HepG2 (cell line): ENCODE measurements around the gene WNT4. TPM values are rescaled to one million over a fixed set of nuclear protein-coding genes. Genes with fewer than 3 reads are reported as not detected.

Source experiments
- ATAC-seq: fragments of 200-7000 bp; cut with Tn5 transposase; 3 replicates; pipeline ENCODE4 v1.9.1; 2020; ENCODE audit warnings: mild to moderate bottlenecking, moderate library complexity
- BruUV-seq: library from RNA; stranded (reverse); fragments of 400-500 nt; replicated peaks from 2 replicates; lab custom pipeline; 2021; lab: Mats Ljungman, UMichigan
- CTCF ChIA-PET: fragments of 300-600 bp; formaldehyde crosslinking; extraction: SDS; loops from one replicate; lab custom pipeline; 2021; ENCODE audit warnings: low total read pairs, inconsistent platforms, low intra/inter-chr PET ratio; lab: Yijun Ruan, JAX
- POLR2A ChIA-PET: fragments of 350-600 bp; sonication (Branson Sonifier 250); formaldehyde crosslinking; loops from one replicate; lab custom pipeline; 2020; ENCODE audit warnings: antibody characterized with exemption, inconsistent platforms; lab: Yijun Ruan, JAX
- DNase-seq: peaks from one replicate; pipeline ENCODE4 v3.0.0-alpha.2; 2015; ENCODE audit warnings: low spot score
- FAIRE-seq: peaks from 3 replicates; lab custom pipeline; 2011; peaks lifted over from hg19 to GRCh38; lab: Jason Lieb, UNC
- H2AFZ ChIP-seq: one replicate; pipeline ENCODE4 v1.6.1; 2011; ENCODE audit warnings: low read length, inconsistent platforms
- H3K27ac ChIP-seq: fragments of 300-600 bp; 3 replicates; pipeline ENCODE4 v1.8.0; 2011; ENCODE audit warnings: mixed run types, mild to moderate bottlenecking, mixed read lengths, low read length, inconsistent platforms; ENCODE audit not compliant: insufficient read depth; ENCODE audit errors: extremely low read length
- H3K27me3 ChIP-seq, 2 experiments: fragments of 200-600 bp in 1 of 2; 2 replicates in 1 of 2; 3 replicates in 1 of 2; pipeline versions ENCODE4 v1.6.0 to v1.8.0; 2011; ENCODE audit warnings: low read length in 2 of 2, mild to moderate bottlenecking in 2 of 2, moderate library complexity in 2 of 2, inconsistent platforms in 1 of 2; ENCODE audit not compliant: insufficient read depth in 2 of 2, control insufficient read depth in 1 of 2
- H3K36me3 ChIP-seq, 2 experiments: fragments of 200-600 bp in 1 of 2; replicated peaks in 1 of 2; 2 replicates in 1 of 2; 3 replicates in 1 of 2; pipeline versions ENCODE4 v1.5.1 to v1.8.0; 2011; ENCODE audit warnings: low read length in 2 of 2, inconsistent platforms in 1 of 2; ENCODE audit not compliant: insufficient read depth in 2 of 2, control insufficient read depth in 1 of 2
- H3K4me1 ChIP-seq: 2 replicates; pipeline ENCODE4 v1.5.1; 2012; ENCODE audit warnings: low read length, inconsistent platforms; ENCODE audit not compliant: insufficient read depth
- H3K4me2 ChIP-seq: 2 replicates; pipeline ENCODE4 v1.6.0; 2011; ENCODE audit warnings: low read depth, low read length, inconsistent platforms
- H3K4me3 ChIP-seq, 3 experiments: fragments of 200-600 bp in 1 of 3; sonication (generic), shearing (Covaris generic) in 1 of 3; replicated peaks in 1 of 3; 2 replicates each; pipeline ENCODE4 v1.5.1; 2011 to 2016; ENCODE audit warnings: low read length in 3 of 3, inconsistent platforms in 2 of 3, low read depth in 2 of 3, mild to moderate bottlenecking in 2 of 3, control low read depth in 1 of 3, mixed read lengths in 1 of 3; ENCODE audit not compliant: insufficient read depth in 1 of 3
- H3K79me2 ChIP-seq: one replicate; pipeline ENCODE4 v1.6.1; 2011; ENCODE audit warnings: low read length, inconsistent platforms; ENCODE audit not compliant: insufficient read depth
- H3K9ac ChIP-seq: 2 replicates; pipeline ENCODE4 v1.6.0; 2011; ENCODE audit warnings: mild to moderate bottlenecking, low read depth, low read length, inconsistent platforms; ENCODE audit not compliant: insufficient read depth
- H3K9me3 ChIP-seq: 2 replicates; pipeline ENCODE4 v1.5.1; 2012; ENCODE audit warnings: mild to moderate bottlenecking, low read length
- H4K20me1 ChIP-seq: 2 replicates; pipeline ENCODE4 v1.6.0; 2011; ENCODE audit warnings: inconsistent platforms, mild to moderate bottlenecking, low read length, moderate library complexity; ENCODE audit not compliant: insufficient read depth
- ELF3 ChIP-seq: IDR thresholded peaks from 2 replicates; pipeline ENCODE4 v1.6.1; 2016; ENCODE audit warnings: missing genetic modification reagents, missing compliant biosample characterization
- FOXK2 ChIP-seq: fragments of 450-650 bp; IDR thresholded peaks from 2 replicates; pipeline ENCODE4 v1.6.1; 2016
- JUNB ChIP-seq: sonication (generic); formaldehyde crosslinking; IDR thresholded peaks from 2 replicates; pipeline ENCODE4 v1.8.0; 2022; ENCODE audit warnings: missing genetic modification reagents, mild to moderate bottlenecking, borderline replicate concordance
- NFYB ChIP-seq: sonication (generic); formaldehyde crosslinking; IDR thresholded peaks from 2 replicates; pipeline ENCODE4 v1.4.0; 2020; ENCODE audit warnings: missing genetic modification reagents
- PPARG ChIP-seq: conservative IDR thresholded peaks from 2 replicates; pipeline ENCODE4 v1.6.1; 2016; ENCODE audit warnings: missing biosample characterization, missing genetic modification reagents
- SP5 ChIP-seq: IDR thresholded peaks from 2 replicates; pipeline ENCODE4 v1.6.1; 2016; ENCODE audit warnings: low read depth, borderline replicate concordance
- ZFP36L2 ChIP-seq: sonication (generic); formaldehyde crosslinking; IDR thresholded peaks from 2 replicates; pipeline ENCODE4 v1.4.0; 2020; ENCODE audit warnings: missing genetic modification reagents
- ZNF501 ChIP-seq: sonication (generic); formaldehyde crosslinking; IDR thresholded peaks from 2 replicates; pipeline ENCODE4 v1.5.1; 2020; ENCODE audit warnings: mild to moderate bottlenecking, moderate library complexity, missing genetic modification reagents
- ZNF670 ChIP-seq: sonication (generic); formaldehyde crosslinking; IDR thresholded peaks from 2 replicates; pipeline ENCODE4 v1.8.0; 2022; ENCODE audit warnings: mild to moderate bottlenecking, missing genetic modification reagents, borderline replicate concordance
- WGBS: methylation state at CpG from one replicate; pipeline ENCODE4 v1.1.6; 2017; ENCODE audit warnings: low lambda C conversion rate; 5-methylcytosine and 5-hydroxymethylcytosine counted together
- in situ Hi-C: cut with HindIII; loops from 2 replicates; pipeline ENCODE4 v1.10.0; 2017; ENCODE audit warnings: low pct_unique_long_range_greater_than_20kb; ENCODE audit not compliant: extremely low pct_ligation_motif_present
- intact Hi-C: fragments of 100-400 bp; cut with micrococcal nuclease; formaldehyde crosslinking; loops from one replicate; pipeline ENCODE4 v1.10.0; 2022; ENCODE audit not compliant: unreplicated experiment
- polyA plus RNA-seq, 8 experiments: library from polyadenylated mRNA; depleted of rRNA in 3 of 8; stranded (reverse) in 7 of 8; unstranded in 1 of 8; fragments of >200 nt; fragmentation: Illumina TruSeq in 4 of 8; extraction: Trizol in 4 of 8; gene quantifications; 2 replicates each; pipeline versions ENCODE4 v1.2.1 to v1.2.3, GENCODE V29; 2011 to 2016; ENCODE audit warnings: low read depth in 4 of 8, missing spikeins in 1 of 8, mixed read lengths in 1 of 8; ENCODE audit not compliant: insufficient read depth in 1 of 8
- total RNA-seq, 5 experiments: library from RNA; depleted of rRNA; stranded (reverse); fragments of >200 nt; fragmentation: Illumina TruSeq; extraction: Trizol; gene quantifications; 2 replicates each; pipeline ENCODE4 v1.2.3, GENCODE V29; 2016; ENCODE audit warnings: low read depth in 1 of 5

The WNT4 gene
- total and polyA plus RNA-seq, 2 of the 13 experiments (the other 11 are each of a cell fraction or from before 2014, with no cell fraction given), result not detected

DNA sequence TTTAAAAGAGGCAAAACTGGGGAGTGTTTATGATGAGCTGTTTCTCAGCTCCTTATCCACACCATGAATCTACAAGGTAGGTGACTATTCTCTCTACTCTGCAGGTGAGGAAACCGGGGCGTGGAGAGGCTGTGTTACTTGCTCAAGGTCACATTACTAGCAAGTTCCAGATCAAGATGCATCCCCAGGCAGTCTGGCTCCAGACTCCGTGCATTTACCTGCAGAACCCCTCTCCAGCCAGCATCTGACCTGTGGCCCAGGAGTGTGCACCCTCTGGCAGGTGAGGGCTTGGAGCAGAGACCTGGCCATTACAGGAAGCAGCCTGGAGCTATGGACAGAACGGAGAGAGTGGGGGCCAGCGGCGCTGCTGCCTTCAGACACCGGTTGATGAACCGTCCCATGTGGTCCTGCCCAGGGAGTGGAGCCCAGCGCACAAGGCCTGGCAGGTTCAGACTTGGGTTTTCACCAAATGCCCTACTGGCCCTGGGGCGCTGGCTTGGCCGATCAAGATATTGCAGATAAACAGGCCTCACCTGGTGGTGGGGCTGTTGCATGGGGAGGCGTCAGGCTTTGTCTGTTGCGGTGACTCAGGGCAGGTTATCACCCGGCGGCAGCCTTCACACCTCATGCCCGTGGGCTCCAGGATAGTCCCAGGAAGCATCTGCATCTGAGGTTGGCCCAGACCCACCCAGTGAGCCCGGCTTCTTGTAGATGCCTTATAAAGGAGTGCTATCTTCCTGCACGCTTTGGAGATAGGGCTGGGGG is 29.2 kb upstream of the WNT4 start (continued):
- TF ChIP-seq ZNF501 (CRISPR knock-in tag) (no peak), FOXK2 (no peak), ZFP36L2 (CRISPR knock-in tag) (no peak), SP5 (CRISPR knock-in tag) (no peak), ZNF670 (no peak)

GRCh38 chr1:22169816-22170215 is 26.9 kb upstream of the WNT4 start:
- Histone ChIP-seq H3K4me2 (no peak overlapping the region), H2AFZ (no peak overlapping the region), H3K79me2 (no peaks in the 10 kb centered on the region), H3K27ac (no peak overlapping the region), H4K20me1 (no peaks in the 10 kb centered on the region), H3K9me3 (no peaks in the 10 kb centered on the region), H3K36me3 (no peaks in the 10 kb centered on the region), H3K4me1 (no peaks in the 10 kb centered on the region), H3K4me3 (no peak overlapping the region), H3K9ac (no peak overlapping the region), H3K27me3 (peaks cover 3 to 52% of the 10 kb centered on the region in 2 experiments; a peak in 3 of 5 replicates)
- TF ChIP-seq ELF3 (CRISPR knock-in tag), result no peak
- no peak for TF ChIP-seq PPARG (CRISPR knock-in tag)
- no peak for TF ChIP-seq JUNB (CRISPR knock-in tag)
- TF ChIP-seq NFYB (CRISPR knock-in tag), result peak; percentile 26; the same call in 1 of the 2 replicates
- no TSS peak for BruUV-seq
- 14% methylated on average over 4 of the region's 4 CpGs for WGBS
- no peak for ATAC-seq
- no peak for FAIRE-seq
- CTCF ChIA-PET, result no interaction called here
- intact Hi-C loops, result no loop called here
- in situ Hi-C loops, result no loop called here
- DNase-seq, result no peak
- POLR2A ChIA-PET, result no interaction called here
